B cell (primary cell): ENCODE data around the gene DNAI1. TPM values are rescaled to one million over a fixed set of nuclear protein-coding genes. Genes with fewer than 3 reads are reported as not detected.

Experiments used
- ATAC-seq: fragments of 200-7000 bp; cut with Tn5 transposase; one replicate; pipeline ENCODE4 v1.10.0; 2021; ENCODE audit warnings: low read depth, mild to moderate bottlenecking, moderate number of reproducible peaks, moderate library complexity
- CTCF ChIA-PET: fragments of 350-600 bp; sonication (Branson Sonifier 250); formaldehyde crosslinking; loops from one replicate; lab custom pipeline; 2021; ENCODE audit warnings: antibody characterized with exemption, inconsistent platforms; lab: Charles Lee
- POLR2A ChIA-PET: fragments of 350-600 bp; sonication (Branson Sonifier 250); formaldehyde crosslinking; loops from one replicate; lab custom pipeline; 2021; ENCODE audit warnings: antibody characterized with exemption; lab: Charles Lee
- DNase-seq: peaks from one replicate; pipeline ENCODE4 v3.0.0; 2013
- H2AFZ ChIP-seq: 2 replicates; pipeline ENCODE4 v1.6.1; 2012; ENCODE audit warnings: mild to moderate bottlenecking, low read depth, low read length; ENCODE audit not compliant: insufficient read depth, poor library complexity, severe bottlenecking
- H3K27ac ChIP-seq, 2 donors: 1 replicate in 1 of 2; 2 replicates in 1 of 2; pipeline ENCODE4 v1.5.1; 2012 to 2013; ENCODE audit warnings: low read length in 2 of 2, mild to moderate bottlenecking in 2 of 2, moderate library complexity in 1 of 2
- H3K27me3 ChIP-seq, 4 experiments: fragments of 200-600 bp in 1 of 4; sonication (generic) in 1 of 4; replicated peaks in 1 of 4; 1 replicate in 2 of 4; 2 replicates in 2 of 4; pipeline versions ENCODE4 v1.6.1 to v1.7.0; 2013 to 2016; ENCODE audit warnings: low read length in 3 of 4, mild to moderate bottlenecking in 2 of 4, mixed read lengths in 1 of 4, moderate library complexity in 1 of 4; ENCODE audit not compliant: insufficient read depth in 4 of 4, control insufficient read depth in 3 of 4; ENCODE audit errors: control extremely low read depth in 1 of 4
- H3K36me3 ChIP-seq, 2 experiments: replicated peaks in 1 of 2; 1 replicate in 1 of 2; 2 replicates in 1 of 2; pipeline versions ENCODE4 v1.6.1 to v1.7.1; 2013; ENCODE audit warnings: low read length in 1 of 2; ENCODE audit not compliant: insufficient read depth in 2 of 2, control insufficient read depth in 1 of 2; ENCODE audit errors: control extremely low read depth in 1 of 2, extremely low read depth in 1 of 2
- H3K4me1 ChIP-seq, 2 donors: fragments of 200-600 bp in 1 of 2; sonication (generic) in 1 of 2; 1 replicate in 1 of 2; 2 replicates in 1 of 2; pipeline versions ENCODE4 v1.5.1 to v1.6.1; 2013 to 2017; ENCODE audit warnings: low read length in 2 of 2; ENCODE audit not compliant: control insufficient read depth in 2 of 2, insufficient read depth in 2 of 2
- H3K4me2 ChIP-seq: replicated peaks from 2 replicates; pipeline ENCODE3; 2012; ENCODE audit warnings: mild to moderate bottlenecking, low read depth, low read length; ENCODE audit not compliant: poor library complexity, severe bottlenecking
- H3K4me3 ChIP-seq, 5 experiments: fragments of 200-600 bp in 1 of 5; sonication (generic) in 1 of 5; 1 replicate in 3 of 5; 2 replicates in 2 of 5; pipeline versions ENCODE4 v1.5.1 to v1.7.0; 2011 to 2016; ENCODE audit warnings: low read length in 4 of 5, mild to moderate bottlenecking in 4 of 5, low read depth in 2 of 5, control low read depth in 1 of 5, moderate library complexity in 1 of 5; ENCODE audit not compliant: insufficient read depth in 1 of 5; ENCODE audit errors: control extremely low read depth in 1 of 5, extremely low read depth in 1 of 5
- H3K79me2 ChIP-seq: fragments of 200-600 bp; sonication (generic); one replicate; pipeline ENCODE4 v1.6.0; 2016; ENCODE audit warnings: low read length; ENCODE audit not compliant: control insufficient read depth, insufficient read depth
- H3K9ac ChIP-seq: fragments of 200-600 bp; sonication (generic); 2 replicates; pipeline ENCODE4 v1.6.1; 2017; ENCODE audit warnings: mild to moderate bottlenecking, low read length, moderate library complexity
- H3K9me3 ChIP-seq, 3 donors: one replicate each; pipeline versions ENCODE4 v1.6.1 to v1.7.1; 2013; ENCODE audit warnings: low read length in 2 of 3; ENCODE audit not compliant: control insufficient read depth in 2 of 3, insufficient read depth in 1 of 3; ENCODE audit errors: control extremely low read depth in 1 of 3
- H4K20me1 ChIP-seq: 2 replicates; pipeline ENCODE4 v1.6.0; 2012; ENCODE audit warnings: mild to moderate bottlenecking, low read length; ENCODE audit not compliant: insufficient read depth, control insufficient read depth, poor library complexity, severe bottlenecking
- H3K27ac Mint-ChIP-seq: one replicate; pipeline ENCODE4 v1.8.0; 2021; ENCODE audit warnings: mixed read lengths
- H3K27me3 Mint-ChIP-seq: one replicate; pipeline ENCODE4 v1.8.0; 2021; ENCODE audit warnings: mixed read lengths
- H3K4me1 Mint-ChIP-seq: one replicate; pipeline ENCODE4 v1.8.0; 2021; ENCODE audit warnings: mixed read lengths
- H3K4me3 Mint-ChIP-seq: one replicate; pipeline ENCODE4 v1.8.0; 2021; ENCODE audit warnings: mixed read lengths
- H3K9me3 Mint-ChIP-seq: one replicate; pipeline ENCODE4 v1.8.0; 2022; ENCODE audit warnings: mixed read lengths; ENCODE audit not compliant: insufficient read depth
- CTCF ChIP-seq: fragments of 200-600 bp; IDR thresholded peaks from one replicate; pipeline ENCODE4 v1.8.0; 2022; ENCODE audit warnings: antibody characterized with exemption, mild to moderate bottlenecking
- EZH2 ChIP-seq: IDR thresholded peaks from 2 replicates; pipeline ENCODE4 v1.6.1; 2012; ENCODE audit warnings: borderline replicate concordance, low read depth, mild to moderate bottlenecking, moderate library complexity, low read length; ENCODE audit not compliant: insufficient read depth, poor library complexity, severe bottlenecking
- WGBS: methylation state at CpG from one replicate; pipeline ENCODE4 v1.1.5; 2013; ENCODE audit warnings: missing lambda C conversion rate; ENCODE audit not compliant: insufficient coverage; 5-methylcytosine and 5-hydroxymethylcytosine counted together
- intact Hi-C: fragments of 100-400 bp; cut with micrococcal nuclease; formaldehyde crosslinking; loops from one replicate; pipeline ENCODE4 v1.10.0; 2022
- polyA plus RNA-seq: library from polyadenylated mRNA; depleted of rRNA; stranded (reverse); fragments of >200 nt; gene quantifications from 2 replicates; pipeline ENCODE4 v1.2.3, GENCODE V29; 2012
- total RNA-seq, 2 donors: library from RNA; stranded (reverse); fragments of 120-200 nt in 1 of 2; gene quantifications; 1 replicate in 1 of 2; 2 replicates in 1 of 2; pipeline versions ENCODE4 v1.2.3 to v1.2.4, GENCODE V29; 2013 to 2022

Gene DNAI1
- total and polyA plus RNA-seq, 2 donors (not counting 1 experiment from before 2014, with no cell fraction given) = not detected

DNA sequence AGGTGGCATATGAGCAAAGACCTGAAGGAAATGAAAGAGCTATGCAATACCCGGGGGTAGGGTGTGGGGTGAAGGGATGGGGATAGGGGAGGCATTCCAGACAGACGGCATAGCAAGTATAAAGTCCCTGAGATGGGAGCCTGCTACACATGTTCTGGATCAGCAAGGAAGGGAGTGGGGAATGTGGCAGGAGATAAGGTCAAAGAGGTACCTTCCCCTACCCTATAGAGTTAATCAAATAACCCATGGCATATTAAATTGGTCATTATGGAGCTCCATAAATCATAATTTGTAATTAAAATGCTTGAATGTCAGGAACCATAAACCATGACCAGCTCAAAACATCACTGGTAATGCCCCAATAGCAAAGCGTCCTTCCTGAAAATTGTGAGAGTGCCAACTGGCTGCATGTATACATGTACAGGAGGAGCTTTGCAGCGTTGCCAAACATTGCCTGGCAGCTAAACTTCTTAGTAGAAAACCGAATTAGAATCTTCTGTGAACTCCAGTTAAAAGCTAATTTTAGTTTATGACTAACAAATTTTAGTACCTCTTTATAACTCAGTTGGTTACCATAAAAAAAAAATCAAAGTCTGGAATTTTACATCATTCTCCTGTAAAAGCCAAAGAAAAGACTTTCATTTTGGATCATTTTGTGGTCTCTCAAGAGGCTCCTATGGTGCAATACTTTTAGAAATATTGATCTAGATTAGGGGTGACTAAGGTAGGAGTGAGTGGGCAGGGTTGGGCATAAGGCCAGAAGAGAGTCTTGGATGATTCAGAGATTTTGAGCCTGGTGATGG lies 4.7 kb downstream of the DNAI1 start:
- Histone ChIP-seq H3K4me3 (no peak overlapping the region), H3K79me2 (no peaks in the 10 kb centered on the region), H3K27ac (no peak overlapping the region), H3K9ac (no peak overlapping the region), H3K4me1 (peaks cover 4 to 9% of the 10 kb centered on the region in 2 donors), H3K27me3 (peaks cover 0 to 13% (median 6%) of the 10 kb centered on the region in 4 experiments), H3K9me3 (no peaks in the 10 kb centered on the region), H2AFZ (no peak overlapping the region), H4K20me1 (no peaks in the 10 kb centered on the region), H3K4me2 (no peak overlapping the region), H3K36me3 (no peaks in the 10 kb centered on the region)
- TF ChIP-seq EZH2 (no peak), CTCF (no peak)
- H3K4me3 Mint-ChIP-seq = no peak overlapping the region
- no peaks in the 10 kb centered on the region for H3K9me3 Mint-ChIP-seq
- 62% methylated on average over 3 of the region's 5 CpGs for WGBS
- POLR2A ChIA-PET = no interaction called here
- DNase-seq (no peak), ATAC-seq (no peak)
- H3K27me3 Mint-ChIP-seq = peaks cover 30% of the 10 kb centered on the region
- intact Hi-C loops = no loop called here
- H3K27ac Mint-ChIP-seq = no peak overlapping the region
- CTCF ChIA-PET = interaction anchor here (0.6 to 1.5 kb wide), 4 partner anchors 37 to 199 kb away, joined by 3 to 4 read pairs (median 3); no protein-coding TSS in a partner anchor
- peaks cover 12% of the 10 kb centered on the region for H3K4me1 Mint-ChIP-seq

GRCh38 chr9:34463901-34464232 lies 5.3 kb downstream of the DNAI1 start:
- DNase-seq (no peak), ATAC-seq (no peak)
- no peak overlapping the region for H3K9ac ChIP-seq
- H3K27me3 ChIP-seq = peaks cover 0 to 13% (median 6%) of the 10 kb centered on the region in 4 experiments
- H3K9me3 ChIP-seq = no peaks in the 10 kb centered on the region
- H3K27ac ChIP-seq = no peak overlapping the region
- intact Hi-C loops = no loop called here
- no peak overlapping the region for H3K4me2 ChIP-seq
- TF ChIP-seq CTCF = no peak
- no peak for TF ChIP-seq EZH2
- ChIA-PET CTCF (interaction anchor here (1.3 to 1.5 kb wide), 2 partner anchors 36 to 37 kb away, joined by 4 to 5 read pairs; no protein-coding TSS in a partner anchor), POLR2A (no interaction called here)
- no peaks in the 10 kb centered on the region for H3K79me2 ChIP-seq
- H3K4me1 Mint-ChIP-seq = peaks cover 6% of the 10 kb centered on the region
- 82% methylated on average over 2 of the region's 2 CpGs for WGBS
- H3K4me1 ChIP-seq = peaks cover 2 to 6% of the 10 kb centered on the region in 2 donors
- no peaks in the 10 kb centered on the region for H4K20me1 ChIP-seq
- H3K4me3 Mint-ChIP-seq = no peak overlapping the region
- H2AFZ ChIP-seq = no peak overlapping the region
- H3K9me3 Mint-ChIP-seq = no peaks in the 10 kb centered on the region
- H3K36me3 ChIP-seq = no peaks in the 10 kb centered on the region
- H3K27ac Mint-ChIP-seq = no peak overlapping the region
- no peak overlapping the region for H3K4me3 ChIP-seq
- H3K27me3 Mint-ChIP-seq = peaks cover 31% of the 10 kb centered on the region
